ENCODE measurements around the gene KIF14. TPM values are rescaled to one million over a fixed set of nuclear protein-coding genes. Genes with fewer than 3 reads are reported as not detected.

KIF14 gene
- total and polyA plus RNA-seq, 2 of the 8 experiments (the other 6 are each of a cell fraction or from before 2014, with no cell fraction given) = 2.6 to 23.3 TPM

GRCh38 chr1:200658037-200658818 is 37.7 kb upstream of the KIF14 start:
- no peak overlapping the region for H3K4me2 ChIP-seq (ENCODE audit: insufficient read depth in 1 of 2, low read depth in 2 of 2, low read length in 2 of 2)
- DNase-seq (ENCODE audit: low read depth in 1 of 2, low spot score in 2 of 2) (no peak), FAIRE-seq (no peak)
- H4K8ac ChIP-seq (ENCODE audit: extremely low read depth, insufficient read depth, low read length) = no peak overlapping the region
- H3K27me3 ChIP-seq (replicated peaks in 1 of 4; ENCODE audit: control insufficient read depth in 3 of 4, extremely low read depth in 1 of 4, insufficient read depth in 3 of 4, low read length in 3 of 4) = no peaks in the 10 kb centered on the region
- no peak overlapping the region for H3K4ac ChIP-seq (replicated peaks; ENCODE audit: insufficient read length, low read depth, low read length)
- no peak overlapping the region for H2BK20ac ChIP-seq (ENCODE audit: low read length)
- no peak overlapping the region for H3K27ac ChIP-seq (ENCODE audit: low read depth, low read length)
- no peak overlapping the region for H4K91ac ChIP-seq (replicated peaks; ENCODE audit: insufficient read length, low read length)
- POLR2A ChIA-PET (ENCODE audit: partially characterized antibody) = interaction anchor here (0.6 to 0.8 kb wide), 2 partner anchors 58 to 97 kb away, joined by 3 read pairs; no protein-coding TSS in a partner anchor
- no peak overlapping the region for H2AFZ ChIP-seq (ENCODE audit: low read length)
- no peaks in the 10 kb centered on the region for H3K79me1 ChIP-seq (ENCODE audit: low read depth, low read length)
- no peak overlapping the region for H4K5ac ChIP-seq (ENCODE audit: insufficient read length, low read depth, low read length)
- no peak overlapping the region for H2BK120ac ChIP-seq (replicated peaks; ENCODE audit: low read depth, low read length)
- no peak overlapping the region for H2BK15ac ChIP-seq (ENCODE audit: low read length)
- H4K20me1 ChIP-seq (replicated peaks in 1 of 2; ENCODE audit: control insufficient read depth in 1 of 2, insufficient read depth in 2 of 2, low read length in 2 of 2) = peaks cover 0 to 2% of the 10 kb centered on the region in 2 experiments
- no peak overlapping the region for H3K23ac ChIP-seq (ENCODE audit: insufficient read length)
- H3K18ac ChIP-seq (ENCODE audit: extremely low read depth, low read length) = no peak overlapping the region
- no peak overlapping the region for H2AK5ac ChIP-seq (ENCODE audit: low read depth, low read length)
- no peak overlapping the region for H3K14ac ChIP-seq (ENCODE audit: insufficient read length)
- no peaks in the 10 kb centered on the region; a peak in 1 of 7 replicates for H3K4me1 ChIP-seq (replicated peaks in 1 of 4; ENCODE audit: control insufficient read depth in 3 of 4, insufficient read depth in 4 of 4, low read length in 3 of 4)
- H3K9me3 ChIP-seq (ENCODE audit: insufficient read depth in 2 of 2, low read depth in 1 of 2, low read length in 1 of 2) = no peaks in the 10 kb centered on the region
- H3K4me3 ChIP-seq (ENCODE audit: extremely low read depth in 1 of 4, insufficient read depth in 2 of 4, low read depth in 3 of 4, low read length in 4 of 4) = no peak overlapping the region
- H2BK12ac ChIP-seq (ENCODE audit: low read depth, low read length) = no peak overlapping the region
- no peak overlapping the region for H3K56ac ChIP-seq (replicated peaks; ENCODE audit: insufficient read length, low read depth, low read length)
- H2BK5ac ChIP-seq (ENCODE audit: low read depth, low read length) = no peak overlapping the region
- no peaks in the 10 kb centered on the region for H3K79me2 ChIP-seq (ENCODE audit: control insufficient read depth in 1 of 2, insufficient read depth in 2 of 2, low read length in 2 of 2)
- no peaks in the 10 kb centered on the region; the same call in 1 of the 2 replicates for H3K23me2 ChIP-seq (ENCODE audit: low read depth, low read length)
- TF ChIP-seq SIRT6 (IDR thresholded peaks at IDR 0.05; ENCODE audit: low read length) = no peak
- TF ChIP-seq CHD2 (IDR thresholded peaks at IDR 0.05; ENCODE audit: low read length) = no peak
- 89% methylated on average over 4 of the region's 4 CpGs; no CpG with 5 or more reads in 1 of the 2 experiments for WGBS, 2 experiments (ENCODE audit: extremely low coverage in 1 of 2, insufficient coverage in 1 of 2, insufficient read length in 1 of 2, insufficient replicate concordance in 2 of 2, low coverage in 1 of 2, low lambda C conversion rate in 2 of 2, missing lambda C conversion rate in 1 of 2)
- CTCF ChIA-PET (ENCODE audit: partially characterized antibody) = interaction anchor here (0.6 to 1.3 kb wide), 4 partner anchors 12 to 322 kb away, joined by 3 to 5 read pairs (median 4); partner anchors contain the start of gene DDX59
- H3K9ac ChIP-seq (replicated peaks in 1 of 4; ENCODE audit: extremely low read depth in 1 of 4, low read depth in 3 of 4, low read length in 3 of 4) = no peak overlapping the region
- H3K36me3 ChIP-seq (ENCODE audit: control insufficient read depth in 2 of 4, insufficient read depth in 4 of 4, low read length in 3 of 4) = peaks cover 4 to 35% (median 21%) of the 10 kb centered on the region in 4 experiments

Measured in H1 (cell line).